Skeletal muscle tissue (tissue), 4 donors: ENCODE data around the gene EYA2. TPM values are rescaled to one million over a fixed set of nuclear protein-coding genes. Genes with fewer than 3 reads are reported as not detected.

Source experiments
- H3K27ac ChIP-seq: one replicate; pipeline ENCODE4 v1.7.0; 2013; ENCODE audit warnings: mild to moderate bottlenecking, low read depth, low read length, inconsistent platforms
- H3K27me3 ChIP-seq, 3 donors: one replicate each; pipeline ENCODE4 v1.7.0; 2013; ENCODE audit warnings: low read length in 3 of 3; ENCODE audit not compliant: control insufficient read depth in 3 of 3, insufficient read depth in 3 of 3
- H3K36me3 ChIP-seq, 3 donors: one replicate each; pipeline ENCODE4 v1.7.0; 2013; ENCODE audit warnings: low read length in 3 of 3; ENCODE audit not compliant: control insufficient read depth in 3 of 3, insufficient read depth in 3 of 3
- H3K4me1 ChIP-seq, 3 donors: one replicate each; pipeline ENCODE4 v1.7.0; 2013; ENCODE audit warnings: low read length in 3 of 3, mild to moderate bottlenecking in 3 of 3; ENCODE audit not compliant: control insufficient read depth in 3 of 3, insufficient read depth in 3 of 3
- H3K4me3 ChIP-seq, 3 donors: one replicate each; pipeline ENCODE4 v1.7.0; 2013; ENCODE audit warnings: low read length in 3 of 3
- H3K9ac ChIP-seq, 3 donors: one replicate each; pipeline ENCODE4 v1.7.0; 2013; ENCODE audit warnings: low read length in 3 of 3, mild to moderate bottlenecking in 3 of 3, moderate library complexity in 2 of 3, low read depth in 1 of 3
- H3K9me3 ChIP-seq, 3 donors: one replicate each; pipeline ENCODE4 v1.7.0; 2013; ENCODE audit warnings: low read length in 3 of 3; ENCODE audit not compliant: control insufficient read depth in 3 of 3
- total RNA-seq: library from RNA; depleted of rRNA; stranded (reverse); fragments of >200 nt; gene quantifications from one replicate; pipeline ENCODE4 v1.2.3, GENCODE V29; 2014
- donor health status: Osteomylitis.

The EYA2 gene
- total RNA-seq, 1 donor from 2014 or later, result 1.0 TPM

DNA sequence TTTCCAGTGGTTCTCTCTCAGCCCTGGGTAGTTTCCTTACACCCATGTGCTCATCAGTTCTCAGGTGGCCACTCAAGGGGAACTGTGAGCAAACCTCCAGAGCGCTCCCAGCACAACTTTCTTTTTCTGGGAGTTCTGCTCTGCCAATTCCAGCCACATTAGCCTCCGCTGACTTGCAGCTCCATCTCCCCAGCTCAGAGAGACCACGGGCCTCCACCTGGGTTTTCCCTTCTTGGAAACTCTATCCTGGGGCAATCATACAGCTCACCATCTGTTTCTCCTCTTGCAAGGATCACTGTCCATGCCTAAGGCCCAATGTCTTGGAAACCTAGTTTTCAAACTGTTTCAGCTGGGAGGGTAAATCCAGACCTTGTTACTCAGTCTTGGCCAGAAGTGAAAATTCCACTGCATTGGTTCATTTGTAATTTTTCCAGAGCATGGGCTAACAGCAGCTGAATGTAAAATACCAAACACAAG lies 129.9 kb downstream of the EYA2 start:
- no peak overlapping the region for H3K27ac ChIP-seq
- peaks cover 0 to 3% (median 0%) of the 10 kb centered on the region in 3 donors for H3K36me3 ChIP-seq
- H3K4me3 ChIP-seq, result no peak overlapping the region
- no peaks in the 10 kb centered on the region for H3K27me3 ChIP-seq
- H3K9ac ChIP-seq, result no peak overlapping the region
- peaks cover 0 to 10% (median 6%) of the 10 kb centered on the region in 3 donors for H3K4me1 ChIP-seq
- H3K9me3 ChIP-seq, result peaks cover 0 to 5% (median 4%) of the 10 kb centered on the region in 3 donors

DNA sequence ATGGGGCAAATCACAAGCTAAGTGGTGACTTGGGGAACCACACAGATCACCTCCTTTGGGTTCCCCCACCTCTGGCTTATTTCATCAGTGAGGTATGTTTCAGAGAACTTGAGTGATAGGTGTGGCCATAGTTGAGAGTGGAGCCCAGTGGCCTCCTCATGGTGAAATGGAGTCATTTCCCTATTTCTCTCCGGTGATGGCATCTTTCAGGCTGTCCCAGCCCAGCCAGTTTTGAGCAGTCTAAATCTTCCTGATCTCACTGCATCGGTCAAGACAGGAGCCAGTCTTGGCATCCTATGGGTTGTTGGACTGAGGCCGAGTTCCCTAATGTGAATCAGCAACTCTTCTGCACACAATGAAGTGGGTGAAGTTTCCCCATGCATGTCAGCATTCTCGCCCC lies 132.4 kb downstream of the EYA2 start:
- peaks cover 0 to 5% (median 4%) of the 10 kb centered on the region in 3 donors for H3K9me3 ChIP-seq
- H3K36me3 ChIP-seq, result peaks cover 0 to 3% (median 0%) of the 10 kb centered on the region in 3 donors
- H3K4me1 ChIP-seq, result peaks cover 4 to 15% (median 6%) of the 10 kb centered on the region in 3 donors
- no peak overlapping the region for H3K9ac ChIP-seq
- no peaks in the 10 kb centered on the region for H3K27me3 ChIP-seq
- no peak overlapping the region for H3K4me3 ChIP-seq
- H3K27ac ChIP-seq, result no peak overlapping the region

DNA sequence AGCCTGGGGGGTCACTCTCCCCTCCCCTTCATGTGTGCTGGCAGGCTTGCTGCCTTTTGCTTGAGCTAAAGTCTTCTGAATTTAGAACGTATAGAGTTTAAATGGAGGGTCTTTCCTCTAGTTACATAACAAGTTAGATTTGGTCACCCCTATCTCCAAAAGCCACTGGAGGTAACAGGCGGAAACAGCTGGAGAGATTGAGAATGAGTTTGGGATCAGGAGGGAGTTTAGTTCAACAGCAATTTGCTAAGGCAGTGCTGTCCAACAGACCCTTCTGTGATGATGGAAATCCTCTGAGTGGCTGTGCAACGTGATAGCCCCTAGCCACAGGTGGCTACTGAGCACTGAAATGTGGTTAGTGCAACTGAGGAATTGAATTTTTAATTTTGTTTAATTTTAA lies 132.8 kb downstream of the EYA2 start:
- Histone ChIP-seq H3K36me3 (peaks cover 0 to 3% (median 0%) of the 10 kb centered on the region in 3 donors), H3K27me3 (no peaks in the 10 kb centered on the region), H3K27ac (no peak overlapping the region), H3K4me1 (peaks cover 4 to 15% (median 6%) of the 10 kb centered on the region in 3 donors), H3K4me3 (no peak overlapping the region), H3K9ac (no peak overlapping the region), H3K9me3 (peaks cover 0 to 5% (median 4%) of the 10 kb centered on the region in 3 donors)

DNA sequence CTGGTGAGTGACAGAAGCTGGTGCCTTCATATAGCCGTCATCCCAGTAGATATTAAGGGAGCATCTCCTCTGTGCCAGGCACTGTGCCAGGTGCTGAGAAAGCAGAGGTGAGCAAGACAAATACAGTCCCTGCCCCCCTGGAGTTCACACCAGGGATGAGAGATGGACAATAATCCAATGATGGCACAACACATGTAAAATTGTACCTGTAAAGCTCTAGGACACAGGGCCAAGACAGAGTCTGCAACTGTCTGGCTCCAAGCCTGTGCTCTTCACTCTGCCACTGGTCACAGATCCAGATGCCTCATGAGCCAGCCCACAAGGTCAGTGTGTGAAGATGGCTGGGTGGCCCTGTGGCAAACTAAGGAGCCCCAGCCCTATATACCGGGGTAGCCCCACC lies 133.8 kb downstream of the EYA2 start:
- H3K9me3 ChIP-seq, result peaks cover 0 to 5% (median 4%) of the 10 kb centered on the region in 3 donors

DNA sequence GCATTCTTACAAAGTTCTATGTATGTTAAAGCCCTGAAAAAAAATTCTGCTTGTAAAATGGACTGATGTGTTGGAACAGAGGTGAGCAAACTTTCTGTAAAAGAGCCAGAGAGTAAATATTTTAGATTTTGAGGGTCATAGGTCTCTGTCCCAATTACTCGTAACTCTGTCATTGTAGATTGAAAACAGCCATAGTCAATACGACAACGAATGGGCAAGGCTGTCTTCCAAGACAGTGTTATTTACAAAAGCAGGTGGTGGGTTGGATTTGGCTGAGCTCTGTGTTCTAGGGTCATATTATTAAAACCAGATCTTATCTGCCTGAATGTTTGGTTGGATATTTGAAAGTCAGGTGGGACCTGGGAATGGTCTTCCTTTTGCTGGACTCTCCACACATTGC lies 135.2 kb downstream of the EYA2 start:
- Histone ChIP-seq H3K36me3 (peaks cover 0 to 3% (median 0%) of the 10 kb centered on the region in 3 donors), H3K27me3 (no peaks in the 10 kb centered on the region), H3K9me3 (peaks cover 1 to 5% (median 4%) of the 10 kb centered on the region in 3 donors), H3K9ac (no peak overlapping the region), H3K27ac (no peak overlapping the region), H3K4me3 (no peak overlapping the region), H3K4me1 (peaks cover 2 to 9% (median 4%) of the 10 kb centered on the region in 3 donors)

More for the DNA sequence above, 133.8 kb downstream of the EYA2 start:
- H3K4me3 ChIP-seq, result no peak overlapping the region
- no peaks in the 10 kb centered on the region for H3K27me3 ChIP-seq
- H3K4me1 ChIP-seq, result peaks cover 4 to 15% (median 6%) of the 10 kb centered on the region in 3 donors
- H3K27ac ChIP-seq, result no peak overlapping the region
- H3K9ac ChIP-seq, result no peak overlapping the region
- peaks cover 0 to 3% (median 0%) of the 10 kb centered on the region in 3 donors for H3K36me3 ChIP-seq

DNA sequence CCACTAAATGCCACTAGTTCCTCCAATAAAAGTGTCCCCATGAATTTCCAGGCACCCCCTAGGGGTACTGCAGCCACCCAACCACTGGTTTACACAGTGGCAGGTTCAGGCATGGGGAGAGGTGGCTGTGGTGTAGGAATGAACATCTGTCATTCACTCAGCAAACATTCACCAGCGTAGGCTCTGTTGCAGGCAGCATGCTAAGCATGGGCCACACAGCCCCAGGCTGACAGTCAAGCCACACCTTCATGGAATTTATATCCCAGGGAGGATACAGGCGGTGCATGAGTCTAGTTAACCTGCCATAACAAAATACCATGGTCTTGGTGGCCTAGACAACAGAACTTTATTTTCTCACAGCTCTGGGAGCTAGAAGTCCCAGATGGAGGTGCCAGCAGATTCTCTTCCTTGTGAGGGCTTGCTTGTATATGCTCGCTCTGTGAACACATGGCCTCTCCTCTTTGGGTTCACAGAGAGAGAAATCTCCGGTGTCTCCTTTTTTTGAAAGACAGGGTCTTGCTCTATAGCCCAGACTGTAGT lies 135.7 kb downstream of the EYA2 start:
- Histone ChIP-seq H3K9ac (no peak overlapping the region), H3K4me1 (peaks cover 0 to 9% (median 4%) of the 10 kb centered on the region in 3 donors), H3K27me3 (no peaks in the 10 kb centered on the region), H3K36me3 (peaks cover 0 to 3% (median 0%) of the 10 kb centered on the region in 3 donors), H3K4me3 (no peak overlapping the region), H3K9me3 (peaks cover 1 to 5% (median 4%) of the 10 kb centered on the region in 3 donors), H3K27ac (no peak overlapping the region)

DNA sequence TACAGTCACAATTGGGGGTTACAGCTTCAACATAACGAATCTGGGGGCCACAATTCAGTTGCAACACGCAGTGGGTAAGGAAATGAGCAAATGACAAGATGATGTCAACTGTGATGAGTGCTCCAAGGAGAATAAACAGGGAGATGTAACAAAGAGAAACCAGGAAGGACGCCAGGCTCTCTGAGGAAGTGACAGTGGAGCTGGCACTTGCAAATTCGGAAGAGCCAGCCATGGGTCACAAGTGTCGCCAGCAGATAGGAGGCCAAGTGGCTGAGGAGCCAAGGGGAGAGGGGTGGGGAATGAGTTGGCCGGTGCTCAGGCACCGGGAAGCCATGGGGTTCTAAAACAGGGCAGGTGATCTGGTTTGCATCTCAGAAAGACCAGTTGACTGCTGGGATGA lies 136.4 kb downstream of the EYA2 start:
- Histone ChIP-seq H3K27ac (no peak overlapping the region), H3K36me3 (peaks cover 0 to 3% (median 0%) of the 10 kb centered on the region in 3 donors), H3K27me3 (no peaks in the 10 kb centered on the region), H3K9me3 (peaks cover 1 to 5% (median 4%) of the 10 kb centered on the region in 3 donors), H3K4me1 (peaks cover 0 to 9% (median 4%) of the 10 kb centered on the region in 3 donors), H3K4me3 (no peak overlapping the region), H3K9ac (no peak overlapping the region)

DNA sequence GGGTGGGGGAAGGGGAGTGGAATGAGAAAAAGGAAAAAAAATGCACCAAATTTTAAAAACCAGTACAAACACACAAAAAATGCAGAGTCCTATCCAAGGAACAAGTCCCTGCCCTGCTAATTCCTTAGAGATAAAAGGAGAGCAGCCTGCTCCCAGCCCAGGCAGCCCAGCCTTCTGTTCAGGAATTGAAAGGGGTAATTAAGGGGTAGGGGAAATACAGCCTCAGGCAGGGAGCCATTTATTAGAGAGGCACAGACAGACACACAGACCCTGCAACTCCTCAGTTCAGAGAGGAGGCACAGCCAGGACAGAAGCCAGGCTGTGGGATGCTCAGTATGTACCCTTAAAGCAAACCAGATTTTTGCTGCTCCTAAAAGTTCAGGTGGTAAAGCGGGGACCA lies 137.2 kb downstream of the EYA2 start:
- Histone ChIP-seq H3K4me3 (no peak overlapping the region), H3K36me3 (peaks cover 0 to 3% (median 0%) of the 10 kb centered on the region in 3 donors), H3K27ac (no peak overlapping the region), H3K27me3 (no peaks in the 10 kb centered on the region), H3K9ac (no peak overlapping the region), H3K4me1 (peaks cover 4 to 9% (median 5%) of the 10 kb centered on the region in 3 donors), H3K9me3 (peaks cover 1 to 5% (median 4%) of the 10 kb centered on the region in 3 donors)

DNA sequence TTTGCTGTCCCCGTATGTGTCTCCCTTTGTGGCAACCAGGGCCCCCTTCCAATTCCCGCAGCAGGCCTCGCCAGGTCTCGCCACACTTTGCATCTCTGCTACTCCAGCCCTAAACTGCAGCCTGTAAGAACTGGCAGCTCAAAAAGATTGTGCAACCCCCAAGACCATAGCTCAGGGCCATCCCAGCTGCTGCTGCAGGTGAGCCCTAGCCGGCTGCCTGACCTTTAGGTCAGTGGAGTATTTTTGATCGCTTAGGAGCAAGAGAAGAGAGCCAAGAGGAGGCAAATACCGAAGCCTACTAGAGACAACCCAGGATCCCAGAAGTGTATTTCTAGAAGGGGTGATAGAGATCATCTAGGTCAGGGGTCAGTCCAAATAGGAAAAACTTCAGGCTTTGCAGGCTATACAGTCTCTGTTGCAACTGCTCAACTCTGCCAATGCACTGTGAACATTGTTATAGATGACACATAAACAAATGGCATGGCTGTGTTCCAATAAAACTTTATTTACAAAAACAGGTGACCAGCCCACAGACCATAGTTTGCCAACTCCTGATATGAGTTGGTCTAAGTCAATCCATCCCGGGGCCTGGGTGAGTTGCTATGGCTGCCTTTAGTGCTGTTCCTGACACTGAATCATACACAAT lies 138.4 kb downstream of the EYA2 start:
- Histone ChIP-seq H3K4me1 (peaks cover 4 to 5% (median 4%) of the 10 kb centered on the region in 3 donors), H3K9ac (no peak overlapping the region), H3K27ac (no peak overlapping the region), H3K27me3 (no peaks in the 10 kb centered on the region), H3K9me3 (peaks cover 1 to 5% (median 4%) of the 10 kb centered on the region in 3 donors), H3K4me3 (no peak overlapping the region), H3K36me3 (peaks cover 0 to 3% (median 0%) of the 10 kb centered on the region in 3 donors)

DNA sequence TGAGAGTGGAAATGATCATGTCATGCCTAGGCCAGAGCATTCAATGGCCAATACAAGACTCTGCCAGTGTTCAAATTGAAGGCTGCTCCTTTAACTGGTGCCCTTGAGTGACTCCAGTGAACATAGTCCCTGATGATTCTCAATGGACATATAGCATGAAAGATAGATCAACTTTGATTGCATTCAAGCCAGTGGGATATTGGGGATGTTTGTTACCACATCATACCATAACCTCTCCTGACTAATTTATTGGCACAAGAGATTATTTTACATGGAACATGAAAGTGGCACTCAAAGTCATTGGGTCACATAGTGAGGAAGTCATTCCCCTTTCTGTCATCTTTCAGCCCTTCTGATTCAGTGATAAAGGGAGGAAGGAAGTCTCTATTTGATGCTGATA lies 139.0 kb downstream of the EYA2 start:
- H3K27ac ChIP-seq, result no peak overlapping the region
- no peak overlapping the region for H3K4me3 ChIP-seq
- peaks cover 4 to 5% (median 4%) of the 10 kb centered on the region in 3 donors for H3K4me1 ChIP-seq
- no peak overlapping the region for H3K9ac ChIP-seq
- no peaks in the 10 kb centered on the region for H3K36me3 ChIP-seq
- H3K27me3 ChIP-seq, result no peaks in the 10 kb centered on the region
- peaks cover 0 to 3% (median 1%) of the 10 kb centered on the region in 3 donors for H3K9me3 ChIP-seq
